ENCODE results near the gene SEMA4A.

The SEMA4A gene

GRCh38 chr1:156226116-156226538, 72.7 kb downstream of the SEMA4A start:
- DNase-seq, result no peak

GRCh38 chr1:156226782-156227181, 73.4 kb downstream of the SEMA4A start:
- DNase-seq, result no peak
